DOHH2 (cell line): ENCODE results near the gene SLC7A6.

ENCODE experiments used
- H3F3A ChIP-seq: fragments of 200-600 bp; sonication (generic), shearing (Covaris generic); 2 replicates; pipeline ENCODE4 v1.6.0; 2016; ENCODE audit warnings: antibody characterized with exemption, mild to moderate bottlenecking; ENCODE audit not compliant: control insufficient read depth, insufficient read depth
- H3K27ac ChIP-seq: fragments of 200-600 bp; sonication (generic); 2 replicates; pipeline ENCODE4 v1.5.1; 2014; ENCODE audit warnings: low read depth, mild to moderate bottlenecking, low read length, moderate library complexity
- H3K27me3 ChIP-seq: fragments of 200-600 bp; sonication (generic); 2 replicates; pipeline ENCODE4 v1.6.1; 2014; ENCODE audit warnings: mild to moderate bottlenecking, low read length, mixed read lengths; ENCODE audit not compliant: control insufficient read depth
- H3K36me3 ChIP-seq: fragments of 200-600 bp; sonication (generic); 2 replicates; pipeline ENCODE4 v1.6.1; 2014; ENCODE audit warnings: mild to moderate bottlenecking, low read length, moderate library complexity, mixed read lengths; ENCODE audit not compliant: control insufficient read depth
- H3K4me1 ChIP-seq: fragments of 200-600 bp; sonication (generic); 2 replicates; pipeline ENCODE4 v1.6.1; 2014; ENCODE audit warnings: mild to moderate bottlenecking, low read length, mixed read lengths; ENCODE audit not compliant: control insufficient read depth
- H3K4me2 ChIP-seq: fragments of 200-600 bp; sonication (generic); 2 replicates; pipeline ENCODE4 v1.6.0; 2014; ENCODE audit warnings: mild to moderate bottlenecking, low read length, moderate library complexity
- H3K4me3 ChIP-seq: fragments of 200-600 bp; sonication (generic); 2 replicates; pipeline ENCODE4 v1.5.1; 2014; ENCODE audit warnings: mild to moderate bottlenecking, low read length, mixed read lengths
- H3K79me2 ChIP-seq: fragments of 200-600 bp; sonication (generic); 2 replicates; pipeline ENCODE4 v1.6.1; 2014; ENCODE audit warnings: mild to moderate bottlenecking, low read length, mixed read lengths; ENCODE audit not compliant: control insufficient read depth
- H3K9me2 ChIP-seq: fragments of 200-600 bp; sonication (generic); replicated peaks from 2 replicates; pipeline ENCODE4 v1.6.1; 2014; ENCODE audit warnings: mild to moderate bottlenecking, low read length, mixed read lengths; ENCODE audit not compliant: control insufficient read depth
- H3K9me3 ChIP-seq: fragments of 200-600 bp; sonication (generic); 2 replicates; pipeline ENCODE4 v1.6.1; 2014; ENCODE audit warnings: antibody characterized with exemption, low read length, mixed read lengths; ENCODE audit not compliant: control insufficient read depth, insufficient read depth
- H4K20me1 ChIP-seq: fragments of 200-600 bp; sonication (generic); 2 replicates; pipeline ENCODE4 v1.6.0; 2014; ENCODE audit warnings: low read depth, mild to moderate bottlenecking, antibody characterized with exemption, low read length, moderate library complexity; ENCODE audit not compliant: control insufficient read depth, insufficient read depth
- CTCF ChIP-seq: fragments of 200-600 bp; sonication (generic); IDR thresholded peaks from one replicate; pipeline ENCODE4 v1.5.1; 2014; ENCODE audit warnings: antibody characterized with exemption, mild to moderate bottlenecking, low read depth, low read length; ENCODE audit not compliant: poor library complexity, severe bottlenecking
- EZH2phosphoT487 ChIP-seq: fragments of 200-600 bp; sonication (generic); IDR thresholded peaks from 2 replicates; pipeline ENCODE4 v1.6.1; 2017; ENCODE audit warnings: borderline replicate concordance, mild to moderate bottlenecking, antibody characterized with exemption, low read length, moderate library complexity, mixed read lengths

The SLC7A6 gene

GRCh38 chr16:68230176-68230571 lies 34.2 kb upstream of the SLC7A6 start:
- Histone ChIP-seq H3K79me2 (no peaks in the 10 kb centered on the region), H3F3A (peaks cover 9% of the 10 kb centered on the region; the same call in 1 of the 2 replicates), H3K9me2 (no peaks in the 10 kb centered on the region), H3K36me3 (peaks cover 18% of the 10 kb centered on the region), H3K4me3 (no peak overlapping the region), H4K20me1 (no peaks in the 10 kb centered on the region), H3K27ac (no peak overlapping the region), H3K4me1 (peaks cover 37% of the 10 kb centered on the region), H3K9me3 (no peaks in the 10 kb centered on the region), H3K4me2 (no peak overlapping the region), H3K27me3 (no peaks in the 10 kb centered on the region)
- TF ChIP-seq EZH2phosphoT487 (no peak), CTCF (no peak)

GRCh38 chr16:68230956-68231355 lies 33.4 kb upstream of the SLC7A6 start:
- Histone ChIP-seq H3K79me2 (no peaks in the 10 kb centered on the region), H4K20me1 (no peaks in the 10 kb centered on the region), H3K36me3 (peaks cover 14% of the 10 kb centered on the region), H3K9me2 (no peaks in the 10 kb centered on the region), H3K27me3 (no peaks in the 10 kb centered on the region), H3K27ac (no peak overlapping the region), H3K4me1 (peaks cover 36% of the 10 kb centered on the region), H3K4me3 (no peak overlapping the region), H3K4me2 (no peak overlapping the region), H3K9me3 (no peaks in the 10 kb centered on the region), H3F3A (peaks cover 9% of the 10 kb centered on the region; the same call in 1 of the 2 replicates)
- TF ChIP-seq CTCF (no peak), EZH2phosphoT487 (no peak)

GRCh38 chr16:68231384-68232136 lies 32.8 kb upstream of the SLC7A6 start:
- Histone ChIP-seq H3K27me3 (no peaks in the 10 kb centered on the region), H3K4me1 (peaks cover 36% of the 10 kb centered on the region), H3K9me2 (no peaks in the 10 kb centered on the region), H3F3A (peaks cover 9% of the 10 kb centered on the region; the same call in 1 of the 2 replicates), H3K36me3 (peaks cover 9% of the 10 kb centered on the region), H3K4me2 (no peak overlapping the region), H3K4me3 (no peak overlapping the region), H3K9me3 (no peaks in the 10 kb centered on the region), H3K79me2 (no peaks in the 10 kb centered on the region), H4K20me1 (no peaks in the 10 kb centered on the region), H3K27ac (no peak overlapping the region)
- TF ChIP-seq CTCF, result no peak
- TF ChIP-seq EZH2phosphoT487, result no peak
